Astrocyte (in vitro differentiated cells and primary cell): ENCODE measurements around the gene CACNG3. TPM values are rescaled to one million over a fixed set of nuclear protein-coding genes. Genes with fewer than 3 reads are reported as not detected.

ENCODE experiments used
- DNase-seq: peaks from one replicate; pipeline ENCODE4 v3.0.0-alpha.2; 2010; ENCODE audit warnings: low read depth
- FAIRE-seq: peaks from 2 replicates; lab custom pipeline; 2011; peaks lifted over from hg19 to GRCh38; lab: Jason Lieb, UNC
- H2AFZ ChIP-seq: 2 replicates; pipeline ENCODE4 v1.6.0; 2012; ENCODE audit warnings: low read depth, low read length, inconsistent platforms
- H3K27ac ChIP-seq: 2 replicates; pipeline ENCODE4 v1.5.1; 2011; ENCODE audit warnings: low read depth, low read length, inconsistent platforms
- H3K27me3 ChIP-seq: 2 replicates; pipeline ENCODE4 v1.6.0; 2011; ENCODE audit warnings: low read length, inconsistent platforms; ENCODE audit not compliant: insufficient read depth
- H3K36me3 ChIP-seq: 2 replicates; pipeline ENCODE4 v1.5.1; 2011; ENCODE audit warnings: low read length, inconsistent platforms; ENCODE audit not compliant: insufficient read depth
- H3K4me1 ChIP-seq: 2 replicates; pipeline ENCODE4 v1.5.1; 2011; ENCODE audit warnings: low read length, inconsistent platforms; ENCODE audit not compliant: insufficient read depth
- H3K4me2 ChIP-seq: 2 replicates; pipeline ENCODE4 v1.6.0; 2012; ENCODE audit warnings: low read length, inconsistent platforms
- H3K4me3 ChIP-seq: 2 replicates; pipeline ENCODE4 v1.5.1; 2011; ENCODE audit warnings: low read depth, mild to moderate bottlenecking, low read length, inconsistent platforms; ENCODE audit not compliant: insufficient read depth
- H3K79me2 ChIP-seq: 2 replicates; pipeline ENCODE4 v1.6.0; 2012; ENCODE audit warnings: mild to moderate bottlenecking, low read length, inconsistent platforms; ENCODE audit not compliant: insufficient read depth
- H3K9ac ChIP-seq: 2 replicates; pipeline ENCODE4 v1.6.0; 2012; ENCODE audit warnings: mild to moderate bottlenecking, low read length, inconsistent platforms
- H3K9me3 ChIP-seq: 2 replicates; pipeline ENCODE4 v1.5.1; 2012; ENCODE audit warnings: low read depth, mild to moderate bottlenecking, low read length, inconsistent platforms; ENCODE audit not compliant: insufficient read depth
- H4K20me1 ChIP-seq: 2 replicates; pipeline ENCODE4 v1.6.0; 2012; ENCODE audit warnings: low read length, inconsistent platforms; ENCODE audit not compliant: insufficient read depth
- H3K27ac Mint-ChIP-seq: one replicate; pipeline ENCODE4 v1.8.0; 2021; ENCODE audit warnings: mild to moderate bottlenecking, mixed read lengths; ENCODE audit not compliant: unreplicated experiment
- H3K27me3 Mint-ChIP-seq: one replicate; pipeline ENCODE4 v1.8.0; 2021; ENCODE audit warnings: low read depth, mixed read lengths; ENCODE audit not compliant: unreplicated experiment
- H3K36me3 Mint-ChIP-seq: one replicate; pipeline ENCODE4 v1.8.0; 2021; ENCODE audit warnings: low read depth, mixed read lengths; ENCODE audit not compliant: unreplicated experiment
- H3K4me1 Mint-ChIP-seq: one replicate; pipeline ENCODE4 v1.8.0; 2021; ENCODE audit warnings: low read depth, mixed read lengths; ENCODE audit not compliant: unreplicated experiment
- H3K4me3 Mint-ChIP-seq: one replicate; pipeline ENCODE4 v1.8.0; 2021; ENCODE audit warnings: mild to moderate bottlenecking, moderate library complexity, mixed read lengths; ENCODE audit not compliant: unreplicated experiment
- H3K9me3 Mint-ChIP-seq: one replicate; pipeline ENCODE4 v1.8.0; 2021; ENCODE audit warnings: mild to moderate bottlenecking, mixed read lengths; ENCODE audit not compliant: unreplicated experiment
- EZH2 ChIP-seq: IDR thresholded peaks from 2 replicates; pipeline ENCODE4 v1.6.1; 2012; ENCODE audit warnings: mild to moderate bottlenecking, low read length, inconsistent platforms; ENCODE audit not compliant: insufficient read depth
- total RNA-seq: library from RNA; stranded (reverse); gene quantifications from 2 replicates; pipeline ENCODE4 v1.2.1, GENCODE V29; 2021
- TF ChIP-seq, protein P1 (sequence below): IDR thresholded peaks from 2 replicates; pipeline ENCODE4 v1.5.1; 2011; ENCODE audit warnings: low read depth, mild to moderate bottlenecking, inconsistent platforms, low read length, moderate library complexity; ENCODE audit not compliant: insufficient read depth

Gene CACNG3
- total RNA-seq, 1 donor from 2014 or later = not detected

DNA sequence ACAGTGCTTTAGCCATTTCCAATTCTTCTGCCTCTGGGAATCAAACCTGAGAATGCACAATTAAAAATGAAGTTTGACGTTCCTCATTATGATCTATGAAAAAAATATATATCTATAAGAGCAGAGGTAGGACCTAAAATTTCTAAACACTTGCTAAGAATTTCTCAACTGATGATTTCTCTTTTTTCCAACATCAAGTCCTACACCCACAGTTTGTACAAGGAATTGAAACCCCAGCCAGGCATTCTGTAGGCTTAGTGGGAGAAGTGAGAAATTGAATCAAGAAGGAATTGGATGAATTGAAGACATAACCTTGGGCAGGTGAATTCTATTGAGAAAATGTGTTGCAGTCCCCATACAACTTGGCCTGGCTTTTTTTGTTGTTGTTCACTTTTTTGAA, 2.7 kb downstream of the CACNG3 start:
- Mint-ChIP-seq H3K9me3 (no peaks in the 10 kb centered on the region), H3K27me3 (peaks cover 60% of the 10 kb centered on the region), H3K4me3 (no peak overlapping the region), H3K27ac (no peak overlapping the region), H3K4me1 (peaks cover 3% of the 10 kb centered on the region), H3K36me3 (no peaks in the 10 kb centered on the region)
- H3K27me3 ChIP-seq = no peaks in the 10 kb centered on the region
- TF ChIP-seq EZH2 = no peak
- TF ChIP-seq, protein P1, sequence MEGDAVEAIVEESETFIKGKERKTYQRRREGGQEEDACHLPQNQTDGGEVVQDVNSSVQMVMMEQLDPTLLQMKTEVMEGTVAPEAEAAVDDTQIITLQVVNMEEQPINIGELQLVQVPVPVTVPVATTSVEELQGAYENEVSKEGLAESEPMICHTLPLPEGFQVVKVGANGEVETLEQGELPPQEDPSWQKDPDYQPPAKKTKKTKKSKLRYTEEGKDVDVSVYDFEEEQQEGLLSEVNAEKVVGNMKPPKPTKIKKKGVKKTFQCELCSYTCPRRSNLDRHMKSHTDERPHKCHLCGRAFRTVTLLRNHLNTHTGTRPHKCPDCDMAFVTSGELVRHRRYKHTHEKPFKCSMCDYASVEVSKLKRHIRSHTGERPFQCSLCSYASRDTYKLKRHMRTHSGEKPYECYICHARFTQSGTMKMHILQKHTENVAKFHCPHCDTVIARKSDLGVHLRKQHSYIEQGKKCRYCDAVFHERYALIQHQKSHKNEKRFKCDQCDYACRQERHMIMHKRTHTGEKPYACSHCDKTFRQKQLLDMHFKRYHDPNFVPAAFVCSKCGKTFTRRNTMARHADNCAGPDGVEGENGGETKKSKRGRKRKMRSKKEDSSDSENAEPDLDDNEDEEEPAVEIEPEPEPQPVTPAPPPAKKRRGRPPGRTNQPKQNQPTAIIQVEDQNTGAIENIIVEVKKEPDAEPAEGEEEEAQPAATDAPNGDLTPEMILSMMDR = no peak
- no peak overlapping the region for H3K9ac ChIP-seq
- no peaks in the 10 kb centered on the region for H3K79me2 ChIP-seq
- no peak for FAIRE-seq
- no peak overlapping the region for H3K27ac ChIP-seq
- H2AFZ ChIP-seq = no peak overlapping the region
- H3K9me3 ChIP-seq = no peaks in the 10 kb centered on the region
- H4K20me1 ChIP-seq = no peaks in the 10 kb centered on the region
- no peak for DNase-seq
- H3K4me3 ChIP-seq = no peak overlapping the region
- no peaks in the 10 kb centered on the region for H3K36me3 ChIP-seq
- no peak overlapping the region for H3K4me2 ChIP-seq
- no peaks in the 10 kb centered on the region for H3K4me1 ChIP-seq

DNA sequence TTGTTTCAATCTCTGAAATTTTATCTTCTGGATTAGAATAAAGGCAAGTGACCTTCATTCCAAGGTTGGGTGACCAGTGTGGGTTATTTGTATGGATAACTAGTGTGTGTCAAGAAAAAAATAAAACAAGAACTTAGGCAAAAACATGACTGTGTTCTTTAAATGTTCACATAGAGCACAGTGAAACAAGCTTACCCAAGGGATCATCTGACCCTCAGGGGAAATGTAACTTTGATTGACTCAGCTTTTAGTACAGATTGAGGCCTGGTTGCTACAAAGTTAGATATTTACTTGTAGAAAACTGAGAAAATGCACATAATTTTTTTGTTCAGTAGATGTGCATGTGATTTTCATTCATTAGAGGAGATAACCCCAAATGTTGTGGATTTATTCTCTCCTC, 6.7 kb downstream of the CACNG3 start:
- no peaks in the 10 kb centered on the region for H3K36me3 Mint-ChIP-seq
- no peaks in the 10 kb centered on the region for H3K36me3 ChIP-seq
- H3K27ac Mint-ChIP-seq = no peak overlapping the region
- H3K27me3 Mint-ChIP-seq = peaks cover 25% of the 10 kb centered on the region
- no peak overlapping the region for H3K27ac ChIP-seq
- no peaks in the 10 kb centered on the region for H3K79me2 ChIP-seq
- DNase-seq = no peak
- no peaks in the 10 kb centered on the region for H3K4me1 Mint-ChIP-seq
- H3K4me3 Mint-ChIP-seq = no peak overlapping the region
- FAIRE-seq = no peak
- H3K4me1 ChIP-seq = no peaks in the 10 kb centered on the region
- no peak for TF ChIP-seq EZH2
- TF ChIP-seq, protein P1 = no peak
- H3K4me2 ChIP-seq = no peak overlapping the region
- no peaks in the 10 kb centered on the region for H3K9me3 Mint-ChIP-seq
- no peaks in the 10 kb centered on the region for H3K9me3 ChIP-seq
- no peak overlapping the region for H2AFZ ChIP-seq
- no peak overlapping the region for H3K9ac ChIP-seq
- no peak overlapping the region for H3K4me3 ChIP-seq
- H4K20me1 ChIP-seq = no peaks in the 10 kb centered on the region
- no peaks in the 10 kb centered on the region for H3K27me3 ChIP-seq

DNA sequence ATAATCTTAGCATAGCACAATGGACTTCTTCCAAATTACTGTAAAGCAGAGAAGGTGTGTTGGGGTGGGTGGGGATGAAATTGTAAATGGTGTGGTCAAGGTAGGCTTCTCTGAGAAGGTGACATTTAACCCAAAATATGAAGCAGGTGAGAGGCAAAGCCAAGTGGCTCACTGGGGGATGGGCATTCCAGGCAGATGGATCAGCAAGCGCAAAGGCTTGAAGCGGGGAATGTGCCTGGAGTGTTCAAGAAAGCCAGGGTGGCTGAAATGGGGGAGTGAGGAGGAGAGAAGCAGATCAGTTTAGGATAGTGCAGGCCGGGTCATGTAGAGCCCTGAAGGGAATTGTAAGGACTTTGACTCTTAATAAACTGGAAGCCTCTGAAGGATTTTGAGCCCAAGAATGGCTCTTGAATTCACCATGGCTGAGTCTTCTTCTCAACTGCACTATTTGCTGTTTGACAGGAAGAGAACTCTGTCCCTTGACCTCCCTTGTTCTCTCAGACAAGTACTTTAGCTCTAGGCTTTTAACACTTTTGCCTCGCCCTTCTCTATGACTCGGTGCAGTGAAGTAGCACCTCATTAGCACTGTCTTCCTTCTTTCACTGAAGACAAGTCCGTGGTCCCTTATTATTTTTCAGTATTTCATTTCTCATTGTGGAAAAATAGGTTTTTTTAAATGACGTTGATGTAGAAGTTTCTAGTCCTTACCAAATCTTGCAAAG, 14.7 kb downstream of the CACNG3 start:
- Histone ChIP-seq H3K9ac (no peak overlapping the region), H3K27ac (no peak overlapping the region), H3K4me2 (no peak overlapping the region), H3K9me3 (no peaks in the 10 kb centered on the region), H3K79me2 (no peaks in the 10 kb centered on the region), H3K36me3 (no peaks in the 10 kb centered on the region), H4K20me1 (no peaks in the 10 kb centered on the region), H2AFZ (no peak overlapping the region), H3K27me3 (no peaks in the 10 kb centered on the region), H3K4me3 (no peak overlapping the region), H3K4me1 (no peaks in the 10 kb centered on the region)
- Mint-ChIP-seq H3K27ac (no peak overlapping the region), H3K9me3 (peaks cover 1% of the 10 kb centered on the region), H3K4me1 (peaks cover 4% of the 10 kb centered on the region), H3K27me3 (peaks cover 16% of the 10 kb centered on the region), H3K36me3 (no peaks in the 10 kb centered on the region), H3K4me3 (no peak overlapping the region)
- no peak for FAIRE-seq
- TF ChIP-seq, protein P1 = no peak
- TF ChIP-seq EZH2 = no peak
- no peak for DNase-seq
